Activated CD4-positive, alpha-beta T cell treated with anti-CD3 and anti-CD28 coated beads, Interleukin-2, Interleukin-6, amounts not matched to agents 100 ng/mL and 50 ng/mL, durations not matched to agents 16 hours and 8 hours (primary cell): Measurements from ENCODE around the gene TMEM129.
"Not testable (repeated sequence)": the region's sequence is repeated elsewhere in the genome, so short reads cannot be mapped to it uniquely, and the experiment has no call there.

Experiments
- DNase-seq: peaks from one replicate; pipeline ENCODE4 v3.0.0-alpha.2; 2020

TMEM129 gene

DNA sequence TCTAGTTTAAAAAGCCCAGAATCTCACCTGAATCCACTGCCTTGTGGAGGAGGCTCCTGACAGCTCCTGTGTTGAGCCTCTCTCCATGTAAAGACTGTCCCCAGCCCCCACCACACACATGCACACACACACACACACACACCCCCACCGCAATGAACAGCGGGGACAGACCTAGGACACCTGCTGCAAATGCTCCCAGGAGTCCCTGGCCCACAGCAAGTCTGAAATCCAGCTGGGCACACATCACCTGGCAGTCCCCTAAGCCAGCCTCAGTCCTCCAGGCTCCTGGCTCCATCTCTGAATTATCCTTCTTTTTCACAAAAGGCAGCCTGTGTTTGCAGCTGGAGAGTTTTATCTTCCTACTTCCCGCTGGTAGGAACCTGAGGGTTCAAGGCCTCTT, 30.4 kb downstream of the TMEM129 start:
- DNase-seq, result no peak

DNA sequence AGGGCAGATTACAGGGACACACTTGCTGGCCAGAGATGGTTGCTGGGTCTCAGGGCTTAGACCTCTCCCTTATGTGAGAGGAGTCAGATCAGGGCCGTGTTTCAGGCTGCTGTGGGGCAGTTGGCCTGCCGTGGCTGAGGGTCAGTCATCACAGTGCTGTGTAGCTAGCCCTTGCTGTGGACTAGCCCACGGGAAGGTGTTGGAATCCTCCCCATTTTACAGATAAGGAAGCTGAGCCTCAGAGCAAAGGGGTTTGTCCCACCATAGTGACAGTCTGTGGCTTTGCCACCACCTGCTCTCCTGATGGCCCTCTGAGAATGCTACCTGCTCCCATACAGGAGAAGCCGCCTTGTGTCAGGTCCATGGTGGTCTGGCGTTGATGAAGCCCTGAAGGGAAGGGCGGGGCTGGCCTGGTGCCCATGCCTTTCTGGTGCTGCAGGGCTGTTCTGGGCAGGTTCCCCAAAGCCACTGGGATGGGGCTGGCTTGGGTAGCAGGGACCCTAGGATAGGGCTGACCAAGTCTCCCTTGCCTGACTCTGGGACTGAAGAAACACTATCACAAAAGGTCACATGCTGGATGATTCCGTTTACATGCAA, 34.6 kb downstream of the TMEM129 start:
- DNase-seq, result no peak

DNA sequence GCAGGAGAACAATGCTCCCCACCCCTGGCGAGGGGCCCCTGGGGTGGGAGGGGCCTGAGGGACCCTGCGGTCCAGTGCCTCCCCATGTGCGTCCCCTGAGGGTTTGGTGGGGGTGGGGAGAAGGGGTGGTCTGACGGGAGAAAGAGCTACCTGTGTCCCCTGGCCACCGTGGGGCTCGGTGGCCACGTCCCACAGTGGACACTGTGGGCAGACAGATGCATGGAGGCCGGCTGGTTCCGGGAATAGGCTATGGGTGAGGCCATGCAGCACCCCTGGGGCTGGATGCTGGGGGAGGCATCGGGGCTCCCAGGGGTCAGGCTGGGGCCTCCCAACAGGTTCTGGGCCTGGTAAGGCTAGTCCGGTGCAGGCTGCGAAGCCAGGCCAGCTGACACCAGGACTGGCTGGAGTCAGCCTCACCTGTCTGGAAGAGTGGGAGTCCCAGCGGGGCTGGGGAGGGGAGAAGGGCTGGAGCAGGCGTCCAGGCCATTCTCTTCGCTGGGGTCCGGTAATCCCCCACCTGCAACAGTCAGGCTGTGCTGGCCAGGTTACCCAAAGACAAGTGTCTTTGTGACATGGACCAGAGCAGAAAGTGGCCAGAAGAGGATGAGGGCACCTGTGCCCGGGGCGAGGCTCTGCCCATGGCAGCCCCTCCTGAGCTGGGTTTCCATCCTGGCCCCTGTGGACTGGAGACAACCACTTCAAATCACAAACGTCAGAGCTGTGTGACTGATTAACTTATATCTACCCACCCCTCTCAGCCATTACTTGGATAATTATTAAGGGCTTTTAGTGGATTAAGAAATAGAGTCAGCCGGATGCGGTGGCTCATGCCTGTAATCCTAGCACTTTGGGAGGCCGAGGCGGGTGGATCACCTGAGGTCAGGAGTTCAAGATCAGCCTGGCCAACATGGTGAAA, 35.6 kb downstream of the TMEM129 start:
- DNase-seq, result no peak

- DNase-seq, result no peak
Measured at GRCh38 chr4:1684506-1685234, 36.5 kb downstream of the TMEM129 start.

- DNase-seq, result peak; percentile 96
Measured at GRCh38 chr4:1683736-1684505, 37.2 kb downstream of the TMEM129 start, which contains the start of gene FAM53A. Gene FAM53A, minus strand, starts transcription at chr4:1684313. Its CDS starts 15,572 bp downstream, at chr4:1668741.

DNA sequence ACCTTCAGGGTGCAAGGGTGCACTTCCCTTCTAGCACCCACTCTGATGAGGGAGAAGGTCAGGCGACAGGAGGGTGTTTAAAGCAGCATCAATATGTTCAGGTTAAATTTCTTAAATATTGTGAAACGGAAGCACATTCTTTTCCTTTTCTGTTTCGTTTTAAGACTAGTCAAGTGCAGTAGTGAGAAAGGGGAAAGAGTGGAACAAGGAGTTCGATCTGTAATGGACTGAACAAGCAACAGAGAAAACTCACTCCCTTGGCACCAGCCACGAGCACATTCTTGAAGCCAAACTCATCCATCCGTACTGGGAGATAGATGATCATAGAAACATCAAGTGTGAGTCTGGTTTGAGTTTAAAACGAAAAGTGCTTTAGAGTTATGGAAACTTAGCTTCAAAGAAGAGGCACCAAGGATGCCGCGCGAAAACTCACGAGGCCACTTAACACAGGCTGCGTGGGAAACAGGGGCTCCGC, 37.8 kb downstream of the TMEM129 start:
- peak; percentile 20 for DNase-seq

GRCh38 chr4:1682860-1683259, 38.3 kb downstream of the TMEM129 start:
- no peak for DNase-seq

- DNase-seq, result no peak
Measured at GRCh38 chr4:1678244-1678643, 42.9 kb downstream of the TMEM129 start.

DNA sequence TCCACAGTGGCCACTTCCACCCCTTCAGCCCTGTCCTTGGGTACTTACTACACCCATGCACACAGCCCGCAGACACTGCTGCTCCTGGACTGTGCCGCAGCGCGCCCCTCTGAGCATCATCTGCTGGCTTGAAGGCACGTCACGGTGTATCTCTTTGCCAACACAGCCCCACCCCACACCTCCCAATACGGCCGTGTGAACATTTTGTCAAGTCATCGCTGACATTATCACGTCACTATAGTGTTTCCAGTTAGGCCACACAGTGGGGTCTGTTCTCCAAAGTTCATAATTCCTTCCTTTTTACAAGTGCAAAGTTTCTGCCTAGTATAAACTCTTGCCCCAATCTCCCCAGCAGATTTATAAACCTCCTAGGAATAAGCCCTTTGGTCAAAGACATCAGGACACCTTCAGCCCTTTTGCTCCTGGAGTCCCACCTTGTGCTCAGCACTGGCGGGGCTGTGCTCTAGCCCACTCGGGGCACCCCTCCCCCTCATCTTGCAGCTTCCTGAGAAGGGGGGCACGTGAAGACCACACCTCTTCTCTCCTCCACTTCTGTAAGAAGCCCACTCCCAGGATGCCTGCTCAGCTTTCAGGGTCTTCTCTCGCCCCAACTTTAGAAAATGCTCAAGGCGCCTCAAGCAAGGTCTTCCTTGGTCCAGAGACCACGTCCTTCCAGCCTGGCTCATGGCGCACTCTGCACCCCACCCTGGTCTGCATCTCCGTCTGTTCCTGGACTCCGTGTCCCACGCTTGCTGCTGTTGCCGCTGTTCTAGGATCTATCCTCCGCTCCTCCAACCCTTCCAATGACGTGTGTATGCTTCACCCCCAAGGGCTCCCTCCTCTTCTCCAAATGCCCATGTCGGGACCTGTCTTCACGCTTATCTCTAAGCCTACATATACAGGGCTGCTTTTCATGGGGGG, 44.3 kb downstream of the TMEM129 start:
- no peak for DNase-seq

- DNase-seq, result no peak
Measured at GRCh38 chr4:1675802-1676137, 45.4 kb downstream of the TMEM129 start.

DNA sequence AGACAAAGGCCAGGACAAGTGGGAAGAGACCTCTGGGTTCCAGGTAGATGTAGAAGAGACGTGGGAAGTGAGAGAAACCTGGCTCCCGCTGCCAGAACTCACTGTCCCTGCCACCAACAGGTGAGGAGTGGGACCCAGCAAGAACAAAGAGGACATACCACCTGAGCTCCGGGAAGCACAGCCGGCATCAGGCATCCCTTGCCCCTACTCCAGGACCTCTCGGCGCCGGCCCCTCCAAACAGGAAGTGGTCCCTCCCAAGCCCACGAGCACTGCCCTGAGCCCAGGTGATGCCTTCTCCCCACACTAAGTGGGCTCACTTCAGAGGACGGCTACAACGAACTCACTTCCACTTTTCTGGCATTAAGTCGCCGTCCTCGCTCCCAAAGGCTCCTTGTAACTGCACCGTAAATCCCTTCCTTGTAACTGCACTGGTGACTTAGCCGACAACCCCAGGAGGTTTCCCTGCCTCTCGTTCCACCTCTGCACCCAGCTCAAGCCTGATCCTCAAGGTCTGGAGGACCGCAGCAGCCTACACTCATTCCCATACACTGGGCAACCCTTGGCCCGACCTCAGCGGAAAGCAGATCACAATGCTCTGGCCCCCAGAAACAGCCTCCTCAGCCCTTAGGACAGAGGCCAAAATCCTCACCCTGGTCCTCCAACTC, 45.9 kb downstream of the TMEM129 start:
- DNase-seq, result no peak

DNA sequence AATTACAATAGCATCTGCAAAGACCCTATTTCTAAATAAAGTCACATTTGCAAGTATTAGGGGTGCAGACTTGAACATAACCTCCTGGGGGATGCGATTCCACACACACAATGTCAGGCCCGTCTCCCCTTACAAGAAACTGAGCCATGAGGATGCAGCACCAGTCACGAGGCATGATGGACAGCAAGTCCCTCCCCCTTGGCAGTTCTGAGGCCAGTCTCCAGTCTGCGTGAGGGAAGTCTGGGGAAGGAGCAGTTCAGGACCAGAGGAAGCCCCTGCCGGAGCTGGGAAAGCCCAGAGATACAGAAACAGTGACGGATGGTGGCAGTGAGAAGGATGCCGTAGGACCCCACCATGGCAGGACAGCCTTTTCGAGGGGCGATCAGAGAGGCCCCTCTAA, 46.4 kb downstream of the TMEM129 start:
- DNase-seq, result no peak

DNA sequence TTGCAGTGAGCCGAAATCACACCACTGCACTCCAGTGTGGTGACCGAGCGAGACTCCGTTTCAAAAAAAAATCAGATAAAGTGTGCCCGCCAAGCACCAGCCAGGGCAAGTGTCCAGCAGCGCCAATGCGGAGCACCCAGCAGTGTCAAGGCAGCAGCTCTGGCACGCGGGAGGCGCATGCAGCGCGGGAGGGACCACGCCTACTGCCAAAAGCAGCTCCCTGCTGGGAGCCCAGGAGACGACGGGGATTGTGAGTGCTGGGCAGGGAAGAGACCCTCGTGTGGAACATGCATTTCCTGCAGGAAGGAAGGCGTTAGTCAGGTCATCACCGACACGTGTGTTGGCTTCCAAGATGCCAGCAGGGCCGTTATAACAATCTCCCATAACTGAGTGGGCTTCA, 47.5 kb downstream of the TMEM129 start:
- DNase-seq, result no peak

- DNase-seq, result not testable (repeated sequence)
Measured at GRCh38 chr4:1671011-1671410, 50.1 kb downstream of the TMEM129 start.

DNA sequence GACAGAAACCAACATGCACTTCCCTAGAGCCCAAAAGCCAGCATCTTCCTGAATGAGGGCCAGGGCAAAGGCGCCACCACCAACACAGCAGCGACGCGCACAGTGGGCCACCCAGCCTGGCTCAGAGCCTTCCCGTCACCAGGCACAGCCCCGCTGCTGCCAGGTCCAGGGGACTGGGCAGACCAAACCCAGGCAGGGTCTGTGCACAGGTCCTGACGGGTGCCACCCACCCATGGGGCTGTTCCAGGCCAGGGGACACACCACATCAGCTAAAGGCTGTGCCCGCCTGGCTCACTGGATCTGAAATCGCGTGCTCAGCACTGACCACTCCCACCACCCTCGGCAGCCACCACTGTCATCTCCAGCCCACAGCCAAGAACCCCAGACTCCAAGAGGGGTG, 50.8 kb downstream of the TMEM129 start:
- no peak for DNase-seq

GRCh38 chr4:1669850-1670249, 51.3 kb downstream of the TMEM129 start:
- DNase-seq, result no peak

- DNase-seq, result no peak
Measured at GRCh38 chr4:1669270-1669669, 51.9 kb downstream of the TMEM129 start.

- no peak for DNase-seq
Measured at GRCh38 chr4:1668488-1668840, 52.7 kb downstream of the TMEM129 start.

GRCh38 chr4:1667273-1667672, 53.9 kb downstream of the TMEM129 start:
- DNase-seq, result no peak

DNA sequence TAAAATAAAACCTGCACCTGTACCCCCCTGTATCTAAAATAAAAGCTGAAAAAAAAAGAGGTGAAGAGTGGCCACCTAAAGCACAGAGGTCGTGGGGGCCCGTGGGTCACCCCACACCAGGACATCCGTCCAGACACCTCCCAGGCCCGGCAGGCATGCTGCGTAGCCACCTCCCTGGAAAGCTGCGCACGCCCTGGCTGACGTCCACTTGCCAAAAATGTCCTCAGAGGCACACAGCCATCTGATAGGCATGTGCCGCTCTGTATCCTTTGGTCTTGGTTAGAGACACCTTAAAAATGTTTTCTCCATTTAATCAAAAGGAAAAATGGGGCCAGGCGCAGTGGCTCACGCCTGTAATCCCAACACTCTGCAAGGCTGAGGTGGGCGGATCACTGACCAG, 54.7 kb downstream of the TMEM129 start:
- DNase-seq, result no peak
